HG03460 (cell line): ENCODE data around the gene B9D2.
"Not testable (repeated sequence)": the region's sequence is repeated elsewhere in the genome, so short reads cannot be mapped to it uniquely, and the experiment has no call there.

ENCODE experiments used
- ATAC-seq: cut with Tn5 transposase; IDR thresholded peaks from one replicate; pipeline ENCODE4 v1.9.1; 2021; ENCODE audit not compliant: unreplicated experiment

Gene B9D2

GRCh38 chr19:41355802-41356201, 8.1 kb downstream of the B9D2 start:
- no peak for ATAC-seq

- ATAC-seq, result no peak
These were observed 8.9 kb downstream of the B9D2 start for GRCh38 chr19:41355035-41355434.

GRCh38 chr19:41354343-41354953, 9.5 kb downstream of the B9D2 start:
- no peak for ATAC-seq

- ATAC-seq, result no peak
These were observed 10.2 kb downstream of the B9D2 start, which contains the start of gene TGFB1 for GRCh38 chr19:41353466-41354342. TSS of gene TGFB1 (minus strand) at chr19:41353922. CDS start at chr19:41353044, 878 bp downstream.

- no peak for ATAC-seq
These were observed 11.1 kb downstream of the B9D2 start for GRCh38 chr19:41352609-41353465.

GRCh38 chr19:41352279-41352608, 11.7 kb downstream of the B9D2 start:
- no peak for ATAC-seq

- ATAC-seq, result peak; percentile 32
These were observed 12.4 kb downstream of the B9D2 start for GRCh38 chr19:41351339-41352245.

- no peak for ATAC-seq
These were observed 13.1 kb downstream of the B9D2 start for GRCh38 chr19:41350735-41351338.

GRCh38 chr19:41346916-41347315, 17.0 kb downstream of the B9D2 start:
- not testable (repeated sequence) for ATAC-seq

- ATAC-seq, result no peak
These were observed 19.8 kb downstream of the B9D2 start for GRCh38 chr19:41344162-41344561.

- no peak for ATAC-seq
These were observed 22.1 kb downstream of the B9D2 start for GRCh38 chr19:41341669-41342490.

GRCh38 chr19:41339936-41340335, 24.0 kb downstream of the B9D2 start:
- no peak for ATAC-seq

GRCh38 chr19:41335467-41335866, 28.5 kb downstream of the B9D2 start:
- ATAC-seq, result no peak

GRCh38 chr19:41334793-41335192, 29.2 kb downstream of the B9D2 start:
- no peak for ATAC-seq

- ATAC-seq, result no peak
These were observed 31.5 kb downstream of the B9D2 start for GRCh38 chr19:41332468-41332867.

- ATAC-seq, result no peak
These were observed 31.9 kb downstream of the B9D2 start for GRCh38 chr19:41332000-41332399.

- ATAC-seq, result no peak
These were observed 32.8 kb downstream of the B9D2 start for GRCh38 chr19:41330946-41331678.

GRCh38 chr19:41330481-41330880, 33.5 kb downstream of the B9D2 start:
- ATAC-seq, result no peak

- peak; percentile 3 for ATAC-seq
These were observed 35.1 kb downstream of the B9D2 start for GRCh38 chr19:41328842-41329225.
